GM19238 (cell line): ENCODE results near the gene ADGRD1.

Experiments used
- DNase-seq: peaks from one replicate; pipeline ENCODE4 v3.0.0; 2011; ENCODE audit warnings: low spot score; ENCODE audit not compliant: insufficient read length

ADGRD1 gene

GRCh38 chr12:131041216-131041967, 87.7 kb downstream of the ADGRD1 start:
- DNase-seq, result no peak

DNA sequence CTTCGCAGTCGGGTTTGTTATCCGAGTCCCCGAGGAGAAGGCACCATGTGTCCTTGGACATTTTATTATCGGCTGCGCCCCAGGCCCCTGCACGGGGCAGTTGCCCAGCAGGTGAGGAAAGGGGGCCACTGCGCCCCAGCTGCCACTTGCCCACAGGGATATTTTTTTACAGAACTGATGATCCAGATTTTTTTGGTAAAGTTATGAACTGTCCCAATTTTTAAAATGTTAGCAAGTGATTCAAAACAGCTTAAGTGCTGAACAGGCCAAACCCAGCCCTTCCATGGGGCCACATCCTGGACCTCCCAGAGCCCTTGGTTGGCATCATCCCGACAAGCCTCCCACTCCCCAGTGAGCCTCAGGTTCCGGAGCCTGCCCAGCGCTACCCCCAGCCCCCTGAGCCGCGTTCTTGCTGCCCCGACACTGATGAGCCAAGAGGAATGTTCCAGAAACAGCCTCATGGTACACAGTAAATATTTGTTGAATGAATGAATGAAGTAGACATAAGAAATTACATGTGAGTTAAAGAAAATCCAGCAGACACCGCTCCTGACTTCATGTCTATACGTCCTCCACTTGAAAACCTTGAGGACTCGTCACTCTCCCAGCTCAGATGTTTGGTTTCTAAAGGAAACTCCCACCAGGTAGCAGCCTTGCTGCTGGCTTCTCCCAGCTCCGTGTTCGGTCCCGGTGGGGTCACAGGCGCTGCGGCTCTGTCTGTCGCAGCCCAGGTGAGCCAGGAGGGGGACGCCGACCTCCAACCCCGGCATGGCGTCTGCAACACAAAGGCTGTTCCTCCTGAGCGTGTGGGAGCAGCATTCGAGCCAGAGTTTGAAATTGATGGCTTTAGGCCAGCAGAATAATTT, 88.5 kb downstream of the ADGRD1 start:
- DNase-seq, result no peak

GRCh38 chr12:131042834-131043245, 89.1 kb downstream of the ADGRD1 start:
- no peak for DNase-seq

DNA sequence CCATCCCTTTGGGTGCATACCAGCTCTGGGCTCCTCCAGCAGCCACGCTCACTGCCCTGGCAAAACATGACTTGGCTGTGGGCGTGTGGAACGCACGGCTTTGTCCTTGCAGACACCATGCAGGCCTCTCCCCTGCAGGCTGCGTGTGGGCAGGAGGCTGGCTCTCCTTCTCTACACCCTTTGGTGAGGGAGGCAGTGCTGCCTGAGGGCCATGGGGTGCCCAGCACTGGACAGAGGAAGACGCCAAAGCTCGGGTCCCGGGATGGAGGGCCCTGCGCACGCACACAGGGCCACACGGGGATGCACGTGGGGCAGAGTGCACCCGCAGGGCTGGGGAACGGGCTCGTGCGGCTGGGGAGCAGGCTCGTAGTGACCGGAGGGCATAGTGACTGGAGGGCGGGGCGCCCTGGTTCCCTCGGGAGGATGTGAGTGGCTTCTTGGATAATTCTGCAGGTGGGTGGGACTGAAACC, 89.7 kb downstream of the ADGRD1 start:
- no peak for DNase-seq

GRCh38 chr12:131044136-131044535, 90.4 kb downstream of the ADGRD1 start:
- DNase-seq, result no peak

- no peak for DNase-seq
Observed at GRCh38 chr12:131044760-131045381, 91.2 kb downstream of the ADGRD1 start.

GRCh38 chr12:131045705-131046460, 92.2 kb downstream of the ADGRD1 start:
- DNase-seq, result no peak

GRCh38 chr12:131046813-131047788, 93.4 kb downstream of the ADGRD1 start:
- no peak for DNase-seq

GRCh38 chr12:131047789-131048610, 94.3 kb downstream of the ADGRD1 start:
- DNase-seq, result no peak

DNA sequence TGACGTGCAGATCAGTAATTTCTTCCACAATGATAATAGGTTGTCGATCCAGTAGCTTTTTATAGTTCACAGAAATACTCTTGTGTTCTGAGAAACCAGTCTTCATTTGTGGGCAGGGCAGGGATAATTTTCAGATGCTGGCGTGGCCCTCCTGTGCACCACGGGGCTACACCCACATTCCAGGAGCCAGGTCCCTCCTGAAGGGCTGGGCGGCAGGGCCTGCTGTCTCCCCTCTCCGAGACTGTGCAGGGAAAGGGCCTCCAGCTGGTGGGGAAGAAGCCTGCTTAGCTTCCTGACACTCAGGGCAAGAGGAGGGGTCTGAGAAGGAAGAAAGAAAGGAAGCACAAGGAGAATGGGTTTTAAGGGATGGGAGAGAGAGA, 94.9 kb downstream of the ADGRD1 start:
- DNase-seq, result no peak

DNA sequence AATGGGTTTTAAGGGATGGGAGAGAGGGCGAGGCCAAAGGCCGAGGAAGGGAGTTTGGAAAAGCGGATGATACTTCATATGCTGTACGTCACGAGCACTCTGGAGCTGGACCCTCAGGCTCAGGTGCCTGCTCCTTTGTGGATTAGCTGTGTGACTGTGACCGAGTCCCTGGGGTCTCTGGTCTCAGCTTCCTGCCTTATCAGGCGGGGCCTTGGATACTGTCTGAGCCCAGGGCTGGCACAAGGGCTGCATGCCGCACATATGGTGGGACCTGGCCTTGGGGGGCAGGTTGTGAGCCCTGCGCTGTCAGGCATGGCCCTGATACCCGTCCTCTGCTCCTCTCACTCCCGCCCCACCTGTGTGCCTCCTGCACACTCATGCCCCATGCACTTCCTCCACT, 95.3 kb downstream of the ADGRD1 start:
- DNase-seq, result no peak

- DNase-seq, result no peak
Observed at GRCh38 chr12:131049549-131050339, 96.0 kb downstream of the ADGRD1 start.

- DNase-seq, result no peak
Observed at GRCh38 chr12:131050463-131051154, 96.9 kb downstream of the ADGRD1 start.

DNA sequence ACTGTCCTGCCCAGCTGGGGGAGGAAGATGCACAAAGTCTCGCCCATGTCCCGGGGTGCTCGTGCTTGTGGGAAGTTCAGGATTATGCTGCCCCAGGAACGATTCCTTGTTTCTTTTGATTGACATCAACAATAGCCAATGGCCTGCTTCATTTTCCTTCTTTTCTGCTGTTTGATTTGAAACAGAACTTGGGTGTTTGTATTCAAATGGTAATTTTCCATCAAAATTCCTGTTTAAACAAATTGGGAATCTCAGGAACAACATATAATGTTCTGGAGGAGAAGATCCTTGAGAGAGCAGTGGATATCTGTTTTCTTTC, 97.4 kb downstream of the ADGRD1 start:
- no peak for DNase-seq

DNA sequence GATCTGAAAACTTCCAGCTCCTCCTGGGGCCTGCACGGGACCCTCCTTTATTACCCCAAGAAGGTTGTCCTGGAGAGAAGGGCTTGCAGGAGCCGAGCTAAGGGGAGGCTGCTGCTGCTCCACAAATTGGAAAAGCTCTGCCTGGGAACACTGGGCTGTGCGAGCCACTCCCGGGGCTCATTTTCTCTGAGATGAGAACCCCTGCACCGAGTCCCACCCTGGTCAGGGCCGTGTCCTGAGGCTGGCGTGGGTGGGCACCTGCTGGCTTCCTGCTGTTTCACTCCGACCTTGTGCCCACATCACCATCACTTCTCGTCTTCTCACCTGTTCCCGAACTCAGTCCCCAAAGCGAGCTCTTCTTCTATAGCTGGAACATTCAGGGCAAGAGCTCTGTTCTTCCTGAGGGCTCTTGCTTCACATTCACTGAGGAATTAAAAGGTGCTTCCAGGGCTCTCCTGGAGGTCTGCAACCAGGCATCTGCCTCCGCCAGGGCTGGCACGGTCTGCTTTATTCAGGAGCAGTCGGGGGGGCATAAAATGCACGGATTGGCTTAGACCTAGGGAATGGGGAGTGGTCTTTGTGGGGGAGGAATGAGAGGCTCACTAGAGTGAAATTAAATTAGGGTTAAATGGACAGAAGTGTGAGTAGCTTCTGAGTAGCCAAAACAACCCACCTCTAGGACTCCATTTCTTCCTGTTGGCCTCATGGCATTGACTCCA, 98.5 kb downstream of the ADGRD1 start:
- no peak for DNase-seq

- DNase-seq, result no peak
Observed at GRCh38 chr12:131052929-131053328, 99.2 kb downstream of the ADGRD1 start.

DNA sequence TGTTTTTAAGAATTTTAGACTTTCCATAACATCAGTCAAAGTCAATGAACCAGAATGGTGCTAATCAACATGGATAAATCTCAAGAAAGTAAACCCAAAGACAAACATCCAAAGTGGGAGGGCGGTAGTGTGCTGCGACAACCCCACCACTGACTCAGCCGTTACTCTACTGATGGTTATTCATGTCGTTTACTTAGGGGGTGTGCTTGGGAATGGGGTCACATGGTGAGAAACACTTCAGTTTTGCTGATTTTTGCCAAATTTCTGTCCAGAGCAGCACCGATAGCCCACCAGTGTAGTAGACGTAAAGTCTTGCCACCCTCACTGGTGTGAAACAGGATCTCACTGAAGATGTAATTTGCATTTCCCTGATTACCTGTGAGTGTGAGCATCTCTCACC, 99.9 kb downstream of the ADGRD1 start:
- no peak for DNase-seq
